CD14-positive monocyte (primary cell): ENCODE results near the gene SEC14L1. TPM values are rescaled to one million over a fixed set of nuclear protein-coding genes. Genes with fewer than 3 reads are reported as not detected.

Experiments
- DNase-seq, 3 donors: peaks; one replicate each; pipeline ENCODE4 v3.0.0-alpha.2; 2011 to 2022
- H2AFZ ChIP-seq: 2 replicates; pipeline ENCODE4 v1.6.0; 2012; ENCODE audit warnings: mild to moderate bottlenecking, low read depth, low read length, inconsistent platforms; ENCODE audit not compliant: insufficient read depth, poor library complexity, severe bottlenecking
- H3K27ac ChIP-seq, 2 donors: 1 replicate in 1 of 2; 2 replicates in 1 of 2; pipeline ENCODE4 v1.5.1; 2012 to 2013; ENCODE audit warnings: low read length in 2 of 2, control low read depth in 1 of 2, inconsistent platforms in 1 of 2, low read depth in 1 of 2, mild to moderate bottlenecking in 1 of 2
- H3K27me3 ChIP-seq, 2 donors: one replicate each; pipeline versions ENCODE4 v1.6.0 to v1.6.1; 2011 to 2013; ENCODE audit warnings: low read length in 2 of 2; ENCODE audit not compliant: control insufficient read depth in 2 of 2, insufficient read depth in 2 of 2
- H3K36me3 ChIP-seq, 2 donors: replicated peaks in 1 of 2; 1 replicate in 1 of 2; 2 replicates in 1 of 2; pipeline versions ENCODE4 v1.5.1 to v1.6.1; 2012 to 2013; ENCODE audit warnings: low read length in 2 of 2, control low read depth in 1 of 2, inconsistent platforms in 1 of 2, mild to moderate bottlenecking in 1 of 2; ENCODE audit not compliant: insufficient read depth in 2 of 2, control insufficient read depth in 1 of 2
- H3K4me1 ChIP-seq, 2 donors: 1 replicate in 1 of 2; 2 replicates in 1 of 2; pipeline versions ENCODE4 v1.5.1 to v1.6.1; 2012 to 2013; ENCODE audit warnings: low read length in 2 of 2, control low read depth in 1 of 2, inconsistent platforms in 1 of 2, mild to moderate bottlenecking in 1 of 2, moderate library complexity in 1 of 2; ENCODE audit not compliant: insufficient read depth in 2 of 2, control insufficient read depth in 1 of 2
- H3K4me2 ChIP-seq: replicated peaks from 2 replicates; pipeline ENCODE3; 2012; ENCODE audit warnings: low read length, moderate library complexity, mild to moderate bottlenecking; ENCODE audit not compliant: poor library complexity, severe bottlenecking; ENCODE audit errors: extremely low read depth
- H3K4me3 ChIP-seq, 3 experiments: fragments of 200-600 bp in 1 of 3; sonication (generic) in 1 of 3; replicated peaks in 1 of 3; 1 replicate in 2 of 3; 2 replicates in 1 of 3; pipeline ENCODE4 v1.5.1; 2011 to 2013; ENCODE audit warnings: low read length in 3 of 3, mild to moderate bottlenecking in 3 of 3, control low read depth in 2 of 3, low read depth in 2 of 3, inconsistent platforms in 1 of 3, moderate library complexity in 1 of 3
- H3K79me2 ChIP-seq: 2 replicates; pipeline ENCODE4 v1.6.0; 2012; ENCODE audit warnings: mild to moderate bottlenecking, control low read depth, inconsistent platforms, low read length, moderate library complexity; ENCODE audit not compliant: insufficient read depth
- H3K9ac ChIP-seq: 2 replicates; pipeline ENCODE4 v1.6.0; 2017; ENCODE audit warnings: low read length, mild to moderate bottlenecking; ENCODE audit not compliant: insufficient read depth, poor library complexity, severe bottlenecking
- H3K9me3 ChIP-seq, 2 donors: replicated peaks in 1 of 2; 1 replicate in 1 of 2; 2 replicates in 1 of 2; pipeline versions ENCODE4 v1.5.1 to v1.6.1; 2012 to 2013; ENCODE audit warnings: low read length in 2 of 2, control low read depth in 1 of 2; ENCODE audit not compliant: control insufficient read depth in 1 of 2, insufficient read depth in 1 of 2
- H4K20me1 ChIP-seq: 2 replicates; pipeline ENCODE4 v1.6.0; 2012; ENCODE audit warnings: mild to moderate bottlenecking, low read length, control low read depth, moderate library complexity; ENCODE audit not compliant: insufficient read depth
- H3K27ac Mint-ChIP-seq, 7 donors: one replicate each; pipeline ENCODE4 v1.8.0; 2020; ENCODE audit warnings: mild to moderate bottlenecking in 7 of 7, mixed read lengths in 7 of 7, moderate library complexity in 6 of 7, inconsistent platforms in 2 of 7
- H3K27me3 Mint-ChIP-seq, 3 donors: one replicate each; pipeline ENCODE4 v1.8.0; 2021 to 2022; ENCODE audit warnings: low read depth in 3 of 3, mild to moderate bottlenecking in 3 of 3, mixed read lengths in 3 of 3, moderate library complexity in 3 of 3, inconsistent platforms in 1 of 3
- H3K36me3 Mint-ChIP-seq, 2 donors: one replicate each; pipeline ENCODE4 v1.8.0; 2020; ENCODE audit warnings: mixed read lengths in 2 of 2, inconsistent platforms in 1 of 2, mild to moderate bottlenecking in 1 of 2
- H3K4me1 Mint-ChIP-seq: one replicate; pipeline ENCODE4 v1.8.0; 2020; ENCODE audit warnings: mild to moderate bottlenecking, mixed read lengths
- H3K4me3 Mint-ChIP-seq, 2 donors: one replicate each; pipeline ENCODE4 v1.8.0; 2020; ENCODE audit warnings: mild to moderate bottlenecking in 2 of 2, mixed read lengths in 2 of 2, moderate library complexity in 1 of 2
- H3K9me3 Mint-ChIP-seq, 7 donors: one replicate each; pipeline ENCODE4 v1.8.0; 2020 to 2022; ENCODE audit warnings: mixed read lengths in 7 of 7, mild to moderate bottlenecking in 6 of 7, moderate library complexity in 6 of 7, inconsistent platforms in 2 of 7
- CTCF ChIP-seq: fragments of 200-600 bp; IDR thresholded peaks from one replicate; pipeline ENCODE4 v1.8.0; 2022; ENCODE audit warnings: antibody characterized with exemption, mild to moderate bottlenecking
- WGBS: methylation state at CpG from one replicate; pipeline ENCODE4 v1.1.5; 2013; ENCODE audit warnings: missing lambda C conversion rate; ENCODE audit not compliant: insufficient coverage; 5-methylcytosine and 5-hydroxymethylcytosine counted together
- intact Hi-C, 2 donors: fragments of 100-400 bp; cut with micrococcal nuclease; formaldehyde crosslinking; loops; one replicate each; pipeline versions ENCODE4 v1.15.0 to v1.15.1; 2023
- polyA plus RNA-seq, 3 donors: library from polyadenylated mRNA; depleted of rRNA in 1 of 3; unstranded in 2 of 3; stranded (reverse) in 1 of 3; fragments of 300-500 nt in 2 of 3; fragments of >200 nt in 1 of 3; fragmentation: Illumina TruSeq in 2 of 3; gene quantifications; 1 replicate in 2 of 3; 2 replicates in 1 of 3; pipeline ENCODE4 v1.2.3, GENCODE V29; 2012 to 2021

The SEC14L1 gene
- polyA plus RNA-seq, 3 donors = 34.1 to 76.4 (median 43.2) TPM

DNA sequence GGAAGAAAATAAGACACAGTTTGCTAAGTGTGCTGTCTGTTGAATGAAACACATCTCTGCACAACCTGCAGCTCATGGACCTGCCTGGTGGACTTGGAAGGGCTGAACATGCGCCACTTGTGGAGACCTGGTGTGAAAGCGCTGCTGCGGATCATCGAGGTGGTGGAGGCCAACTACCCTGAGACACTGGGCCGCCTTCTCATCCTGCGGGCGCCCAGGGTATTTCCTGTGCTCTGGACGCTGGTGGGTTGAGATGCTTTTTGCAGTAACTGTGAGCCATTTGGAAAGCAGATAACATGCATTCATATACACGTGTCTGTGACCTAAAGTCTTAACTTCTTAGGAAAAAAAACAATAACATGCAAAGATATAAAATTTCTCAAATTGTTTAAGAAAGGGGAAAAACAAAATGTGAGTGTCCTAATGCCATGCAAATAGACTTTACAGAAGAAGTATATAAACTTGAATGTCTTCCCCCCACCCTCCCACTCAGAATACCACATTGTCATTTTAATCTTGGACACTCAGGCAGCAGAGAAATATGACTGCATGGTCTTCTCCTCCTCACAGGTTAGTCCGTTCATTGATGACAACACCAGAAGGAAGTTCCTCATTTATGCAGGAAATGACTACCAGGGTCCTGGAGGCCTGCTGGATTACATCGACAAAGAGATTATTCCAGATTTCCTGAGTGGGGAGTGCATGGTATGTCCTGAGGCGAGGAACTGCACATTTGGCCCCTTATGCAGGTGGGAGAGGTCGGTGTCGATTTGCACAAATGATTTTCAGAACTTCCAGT lies 65.6 kb downstream of the SEC14L1 start:
- Histone ChIP-seq H3K27ac (peak overlapping the region in 1 of 2 donors; percentile 36), H3K4me1 (peaks cover 10 to 16% of the 10 kb centered on the region in 2 donors), H2AFZ (no peak overlapping the region), H3K36me3 (peaks cover 87 to 97% of the 10 kb centered on the region in 2 donors), H3K4me3 (no peak overlapping the region), H4K20me1 (peaks cover 82% of the 10 kb centered on the region), H3K27me3 (no peaks in the 10 kb centered on the region), H3K9me3 (no peaks in the 10 kb centered on the region), H3K9ac (no peak overlapping the region), H3K79me2 (no peaks in the 10 kb centered on the region), H3K4me2 (no peak overlapping the region)
- Mint-ChIP-seq H3K9me3 (peaks cover 0 to 2% (median 0%) of the 10 kb centered on the region in 7 donors), H3K4me3 (no peak overlapping the region), H3K27ac (peak overlapping the region in 6 of 7 donors; percentile 33 to 78 (median 52)), H3K36me3 (peaks cover 92 to 100% of the 10 kb centered on the region in 2 donors), H3K27me3 (no peaks in the 10 kb centered on the region), H3K4me1 (peaks cover 16% of the 10 kb centered on the region)
- intact Hi-C loops = no loop called here
- WGBS = 0% methylated on average over 3 of the region's 14 CpGs
- peak; percentile 24 to 63 (median 46) for DNase-seq
- TF ChIP-seq CTCF = no peak

DNA sequence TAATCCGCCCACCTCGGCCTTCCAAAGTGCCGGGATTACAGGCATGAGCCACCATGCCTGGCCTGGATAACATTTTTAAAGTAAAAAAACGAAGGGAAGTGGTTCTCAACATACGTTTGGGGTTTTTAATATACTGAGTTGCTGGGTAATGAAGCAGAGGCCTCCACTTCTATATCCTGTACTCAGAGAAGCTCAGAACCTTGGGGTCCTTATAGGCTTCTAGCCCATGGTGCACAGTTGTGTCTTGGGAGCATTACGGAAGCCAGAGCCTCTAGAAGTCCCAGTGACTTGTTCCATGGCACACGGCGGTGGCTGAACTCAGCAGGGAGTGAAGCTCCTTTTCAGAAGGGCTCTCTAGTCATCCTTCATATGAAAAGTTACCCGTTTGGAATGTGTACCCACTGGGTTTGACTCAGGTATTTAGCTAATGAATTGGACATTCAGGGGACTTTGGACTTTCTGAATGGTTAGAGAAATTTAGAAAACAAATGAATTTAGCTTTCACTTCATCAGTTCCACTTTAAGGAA lies 67.0 kb downstream of the SEC14L1 start:
- H3K36me3 ChIP-seq = peaks cover 91 to 100% of the 10 kb centered on the region in 2 donors
- no peak overlapping the region for H3K27ac ChIP-seq
- H3K9me3 Mint-ChIP-seq = no peaks in the 10 kb centered on the region
- WGBS = 83% methylated on average over 5 of the region's 9 CpGs
- H3K9ac ChIP-seq = no peak overlapping the region
- H3K27ac Mint-ChIP-seq = no peak overlapping the region
- no peak for TF ChIP-seq CTCF
- no peaks in the 10 kb centered on the region for H3K79me2 ChIP-seq
- H3K4me1 Mint-ChIP-seq = peaks cover 30% of the 10 kb centered on the region
- H2AFZ ChIP-seq = no peak overlapping the region
- H3K4me2 ChIP-seq = no peak overlapping the region
- H3K36me3 Mint-ChIP-seq = peaks cover 98 to 100% of the 10 kb centered on the region in 2 donors
- H3K4me3 Mint-ChIP-seq = no peak overlapping the region
- no peaks in the 10 kb centered on the region for H3K27me3 ChIP-seq
- DNase-seq = no peak
- peaks cover 21 to 30% of the 10 kb centered on the region in 2 donors for H3K4me1 ChIP-seq
- no peaks in the 10 kb centered on the region for H3K9me3 ChIP-seq
- peaks cover 0 to 2% (median 0%) of the 10 kb centered on the region in 3 donors for H3K27me3 Mint-ChIP-seq
- H4K20me1 ChIP-seq = peaks cover 87% of the 10 kb centered on the region
- intact Hi-C loops = no loop called here
- H3K4me3 ChIP-seq = no peak overlapping the region
